A549 (cell line): ENCODE results near the gene SPATA13. TPM values are rescaled to one million over a fixed set of nuclear protein-coding genes. Genes with fewer than 3 reads are reported as not detected.

Source experiments
- ATAC-seq, 2 experiments: fragments of 200-7000 bp in 1 of 2; fragments of >200 bp in 1 of 2; cut with Nextera tagmentation in 1 of 2; cut with Tn5 transposase in 1 of 2; 3 replicates each; pipeline versions ENCODE4 v1.8.0 to v1.9.1; 2018 to 2020; ENCODE audit warnings: mild to moderate bottlenecking in 1 of 2, moderate library complexity in 1 of 2
- CTCF ChIA-PET: fragments of 300-600 bp; sonication (Branson Sonifier 250); formaldehyde crosslinking; extraction: SDS; loops from one replicate; lab custom pipeline; 2021; ENCODE audit warnings: antibody characterized with exemption, inconsistent platforms; lab: Yijun Ruan, JAX
- POLR2A ChIA-PET: fragments of 350-600 bp; formaldehyde crosslinking; extraction: SDS; loops from one replicate; lab custom pipeline; 2021; ENCODE audit warnings: antibody characterized with exemption, inconsistent platforms; lab: Yijun Ruan, JAX
- DNase-seq, 2 experiments: peaks; one replicate each; pipeline versions ENCODE4 v3.0.0 to v3.0.0-alpha.2; 2011 to 2016; ENCODE audit warnings: low read depth in 1 of 2, low spot score in 1 of 2
- FAIRE-seq: peaks from 2 replicates; lab custom pipeline; 2011; peaks lifted over from hg19 to GRCh38; lab: Jason Lieb, UNC
- H3K27ac ChIP-seq, 2 experiments: fragments of >200 bp; sonication (Bioruptor Twin); formaldehyde crosslinking; 3 replicates each; pipeline ENCODE4 v1.5.1; 2016 to 2017
- H3K4me1 ChIP-seq: fragments of >200 bp; sonication (Bioruptor Twin); formaldehyde crosslinking; 3 replicates; pipeline ENCODE4 v1.6.1; 2016
- H3K4me2 ChIP-seq: fragments of >200 bp; sonication (Bioruptor Twin); formaldehyde crosslinking; 3 replicates; pipeline ENCODE4 v1.6.1; 2016
- H3K4me3 ChIP-seq: fragments of >200 bp; sonication (Bioruptor Twin); formaldehyde crosslinking; 3 replicates; pipeline ENCODE4 v1.5.1; 2016
- H3K9me3 ChIP-seq: fragments of >200 bp; sonication (Bioruptor Twin); formaldehyde crosslinking; 3 replicates; pipeline ENCODE4 v1.6.1; 2016
- BHLHE40 ChIP-seq: IDR thresholded peaks from 2 replicates; pipeline ENCODE4 v1.6.1; 2012; ENCODE audit warnings: low read depth, low read length, inconsistent platforms
- CEBPB ChIP-seq, 2 experiments: fragments of >200 bp in 1 of 2; sonication (Bioruptor Twin) in 1 of 2; formaldehyde crosslinking in 1 of 2; IDR thresholded peaks; 2 replicates each; pipeline ENCODE4 v1.6.1; 2012 to 2016
- CHD4 ChIP-seq: fragments of 200-600 bp; sonication (generic); IDR thresholded peaks from 2 replicates; pipeline ENCODE4 v1.6.1; 2016; ENCODE audit warnings: antibody characterized with exemption, mild to moderate bottlenecking, borderline replicate concordance
- EP300 ChIP-seq, 2 experiments: fragments of >200 bp; sonication (Bioruptor Twin); formaldehyde crosslinking; IDR thresholded peaks; 2 replicates in 1 of 2; 3 replicates in 1 of 2; pipeline ENCODE4 v1.6.1; 2016 to 2017
- FOSB ChIP-seq: fragments of 250-450 bp; sonication (Bioruptor Pico); IDR thresholded peaks from 2 replicates; pipeline ENCODE4 v1.5.0; 2020; ENCODE audit warnings: mild to moderate bottlenecking, moderate library complexity
- HES2 ChIP-seq: fragments of >200 bp; sonication (Bioruptor Twin); formaldehyde crosslinking; IDR thresholded peaks from 2 replicates; pipeline ENCODE4 v1.6.1; 2016
- HEYL ChIP-seq: fragments of 250-450 bp; sonication (Bioruptor Pico); IDR thresholded peaks from 2 replicates; pipeline ENCODE4 v1.8.0; 2021; ENCODE audit warnings: mild to moderate bottlenecking, moderate library complexity
- HOXB13 ChIP-seq: fragments of 250-450 bp; sonication (Bioruptor Pico); IDR thresholded peaks from 2 replicates; pipeline ENCODE4 v1.5.0; 2020; ENCODE audit warnings: low read depth, mild to moderate bottlenecking, moderate library complexity
- HOXB5 ChIP-seq: fragments of 250-450 bp; sonication (Bioruptor Pico); IDR thresholded peaks from 2 replicates; pipeline ENCODE4 v1.5.0; 2020; ENCODE audit warnings: mild to moderate bottlenecking, moderate library complexity
- JUN ChIP-seq, 2 experiments: fragments of >200 bp; sonication (Bioruptor Twin); formaldehyde crosslinking; IDR thresholded peaks; 2 replicates in 1 of 2; 3 replicates in 1 of 2; pipeline ENCODE4 v1.6.1; 2016 to 2017
- KDM5A ChIP-seq: fragments of 200-600 bp; sonication (generic); IDR thresholded peaks from 2 replicates; pipeline ENCODE4 v1.6.1; 2016; ENCODE audit warnings: antibody characterized with exemption, mild to moderate bottlenecking
- MAZ ChIP-seq: fragments of 150-350 bp; IDR thresholded peaks from 2 replicates; pipeline ENCODE4 v1.6.1; 2014; ENCODE audit warnings: antibody characterized with exemption, low read depth, low read length, borderline replicate concordance
- MYC ChIP-seq: IDR thresholded peaks from 2 replicates; pipeline ENCODE4 v1.6.1; 2012; ENCODE audit warnings: mild to moderate bottlenecking, inconsistent platforms, low read length, improper control_type of control experiment, borderline replicate concordance
- NFE2L2 ChIP-seq: fragments of 150-350 bp; conservative IDR thresholded peaks from 2 replicates; pipeline ENCODE4 v1.6.1; 2014; ENCODE audit warnings: low read length
- NPAS2 ChIP-seq: fragments of 250-450 bp; sonication (Bioruptor Pico); IDR thresholded peaks from 2 replicates; pipeline ENCODE4 v1.8.0; 2022; ENCODE audit warnings: mild to moderate bottlenecking, moderate library complexity, borderline replicate concordance
- POLR2A ChIP-seq: IDR thresholded peaks from 2 replicates; pipeline ENCODE4 v1.6.1; 2012; ENCODE audit warnings: mild to moderate bottlenecking, low read length
- POLR2AphosphoS2 ChIP-seq: conservative IDR thresholded peaks from 2 replicates; pipeline ENCODE4 v1.6.1; 2012; ENCODE audit warnings: low read length, improper control_type of control experiment, inconsistent platforms
- RAD21 ChIP-seq, 2 experiments: fragments of >200 bp in 1 of 2; sonication (Bioruptor Twin) in 1 of 2; formaldehyde crosslinking in 1 of 2; IDR thresholded peaks in 1 of 2; conservative IDR thresholded peaks in 1 of 2; 2 replicates in 1 of 2; 3 replicates in 1 of 2; pipeline ENCODE4 v1.6.1; 2012 to 2018; ENCODE audit warnings: inconsistent platforms in 1 of 2
- ZNF302 ChIP-seq: fragments of 250-450 bp; sonication (Bioruptor Pico); IDR thresholded peaks from 2 replicates; pipeline ENCODE4 v1.9.0; 2021; ENCODE audit warnings: inconsistent platforms, mild to moderate bottlenecking, moderate library complexity
- WGBS: methylation state at CpG from one replicate; pipeline ENCODE4 v1.1.6; 2017; ENCODE audit errors: missing lambda C conversion rate; 5-methylcytosine and 5-hydroxymethylcytosine counted together
- polyA plus RNA-seq, 4 experiments: library from polyadenylated mRNA; depleted of rRNA in 3 of 4; stranded (reverse); fragments of >200 nt; fragmentation: RNase III in 1 of 4; extraction: RNeasy Plus Mini Kit Qiagen cat#74134 plus additional on column Dnase treatment in 1 of 4; gene quantifications; 2 replicates in 3 of 4; 3 replicates in 1 of 4; pipeline ENCODE4 v1.2.3, GENCODE V29; 2011 to 2017
- TF ChIP-seq, protein P1 (sequence below): fragments of 150-350 bp; IDR thresholded peaks from 2 replicates; pipeline ENCODE4 v1.6.1; 2014; ENCODE audit warnings: low read depth, mild to moderate bottlenecking, low read length
- TF ChIP-seq, protein P2 (sequence below): fragments of >200 bp; sonication (Bioruptor Twin); formaldehyde crosslinking; IDR thresholded peaks from 3 replicates; pipeline ENCODE4 v1.6.1; 2016
- TF ChIP-seq, protein P3 (sequence below): fragments of >200 bp; sonication (Bioruptor Twin); formaldehyde crosslinking; IDR thresholded peaks from 3 replicates; pipeline ENCODE4 v1.5.1; 2016
- TF ChIP-seq, protein P4 (sequence below): fragments of 450-650 bp; IDR thresholded peaks from 2 replicates; pipeline ENCODE4 v1.6.1; 2014; ENCODE audit warnings: antibody characterized with exemption
- TF ChIP-seq, protein P5 (sequence below): IDR thresholded peaks from 2 replicates; pipeline ENCODE4 v1.6.1; 2012

SPATA13 gene
- polyA plus RNA-seq, 2 of the 4 experiments (the other 2 are of a cell fraction): 3.1 to 6.3 TPM

GRCh38 chr13:24250376-24251057, 90.0 kb downstream of the SPATA13 start (continued):
- TF ChIP-seq, protein P1, sequence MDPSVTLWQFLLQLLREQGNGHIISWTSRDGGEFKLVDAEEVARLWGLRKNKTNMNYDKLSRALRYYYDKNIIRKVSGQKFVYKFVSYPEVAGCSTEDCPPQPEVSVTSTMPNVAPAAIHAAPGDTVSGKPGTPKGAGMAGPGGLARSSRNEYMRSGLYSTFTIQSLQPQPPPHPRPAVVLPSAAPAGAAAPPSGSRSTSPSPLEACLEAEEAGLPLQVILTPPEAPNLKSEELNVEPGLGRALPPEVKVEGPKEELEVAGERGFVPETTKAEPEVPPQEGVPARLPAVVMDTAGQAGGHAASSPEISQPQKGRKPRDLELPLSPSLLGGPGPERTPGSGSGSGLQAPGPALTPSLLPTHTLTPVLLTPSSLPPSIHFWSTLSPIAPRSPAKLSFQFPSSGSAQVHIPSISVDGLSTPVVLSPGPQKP: no peak
- no peak for TF ChIP-seq HOXB13 (CRISPR knock-in tag)
- TF ChIP-seq NPAS2 (CRISPR knock-in tag): no peak
- TF ChIP-seq, protein P2, sequence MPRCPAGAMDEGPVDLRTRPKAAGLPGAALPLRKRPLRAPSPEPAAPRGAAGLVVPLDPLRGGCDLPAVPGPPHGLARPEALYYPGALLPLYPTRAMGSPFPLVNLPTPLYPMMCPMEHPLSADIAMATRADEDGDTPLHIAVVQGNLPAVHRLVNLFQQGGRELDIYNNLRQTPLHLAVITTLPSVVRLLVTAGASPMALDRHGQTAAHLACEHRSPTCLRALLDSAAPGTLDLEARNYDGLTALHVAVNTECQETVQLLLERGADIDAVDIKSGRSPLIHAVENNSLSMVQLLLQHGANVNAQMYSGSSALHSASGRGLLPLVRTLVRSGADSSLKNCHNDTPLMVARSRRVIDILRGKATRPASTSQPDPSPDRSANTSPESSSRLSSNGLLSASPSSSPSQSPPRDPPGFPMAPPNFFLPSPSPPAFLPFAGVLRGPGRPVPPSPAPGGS: no peak
- TF ChIP-seq, protein P3, sequence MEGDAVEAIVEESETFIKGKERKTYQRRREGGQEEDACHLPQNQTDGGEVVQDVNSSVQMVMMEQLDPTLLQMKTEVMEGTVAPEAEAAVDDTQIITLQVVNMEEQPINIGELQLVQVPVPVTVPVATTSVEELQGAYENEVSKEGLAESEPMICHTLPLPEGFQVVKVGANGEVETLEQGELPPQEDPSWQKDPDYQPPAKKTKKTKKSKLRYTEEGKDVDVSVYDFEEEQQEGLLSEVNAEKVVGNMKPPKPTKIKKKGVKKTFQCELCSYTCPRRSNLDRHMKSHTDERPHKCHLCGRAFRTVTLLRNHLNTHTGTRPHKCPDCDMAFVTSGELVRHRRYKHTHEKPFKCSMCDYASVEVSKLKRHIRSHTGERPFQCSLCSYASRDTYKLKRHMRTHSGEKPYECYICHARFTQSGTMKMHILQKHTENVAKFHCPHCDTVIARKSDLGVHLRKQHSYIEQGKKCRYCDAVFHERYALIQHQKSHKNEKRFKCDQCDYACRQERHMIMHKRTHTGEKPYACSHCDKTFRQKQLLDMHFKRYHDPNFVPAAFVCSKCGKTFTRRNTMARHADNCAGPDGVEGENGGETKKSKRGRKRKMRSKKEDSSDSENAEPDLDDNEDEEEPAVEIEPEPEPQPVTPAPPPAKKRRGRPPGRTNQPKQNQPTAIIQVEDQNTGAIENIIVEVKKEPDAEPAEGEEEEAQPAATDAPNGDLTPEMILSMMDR: no peak

- 85% methylated on average over 15 of the region's 17 CpGs for WGBS
- ChIA-PET POLR2A (no interaction called here), CTCF (interaction anchor here (0.7 kb wide), 1 partner anchor 23 kb away, joined by 3 read pairs; no protein-coding TSS in a partner anchor)
- no peak overlapping the region for H3K4me2 ChIP-seq
- TF ChIP-seq HES2 (no peak), MAZ (no peak), RAD21 (conservative IDR thresholded peaks at IDR 0.05 in 1 of 2, IDR thresholded peaks at IDR 0.05 in 1 of 2) (no peak), MYC (no peak), BHLHE40 (no peak), CHD4 (no peak), KDM5A (no peak), POLR2AphosphoS2 (no peak), HOXB5 (CRISPR knock-in tag) (no peak), JUN (IDR thresholded peaks at IDR 0.05) (no peak), ZNF302 (no peak), NFE2L2 (no peak), HEYL (CRISPR knock-in tag) (no peak), POLR2A (no peak), FOSB (CRISPR knock-in tag) (no peak), EP300 (IDR thresholded peaks at IDR 0.05) (no peak), CEBPB (IDR thresholded peaks at IDR 0.05) (no peak)
- TF ChIP-seq, protein P4, sequence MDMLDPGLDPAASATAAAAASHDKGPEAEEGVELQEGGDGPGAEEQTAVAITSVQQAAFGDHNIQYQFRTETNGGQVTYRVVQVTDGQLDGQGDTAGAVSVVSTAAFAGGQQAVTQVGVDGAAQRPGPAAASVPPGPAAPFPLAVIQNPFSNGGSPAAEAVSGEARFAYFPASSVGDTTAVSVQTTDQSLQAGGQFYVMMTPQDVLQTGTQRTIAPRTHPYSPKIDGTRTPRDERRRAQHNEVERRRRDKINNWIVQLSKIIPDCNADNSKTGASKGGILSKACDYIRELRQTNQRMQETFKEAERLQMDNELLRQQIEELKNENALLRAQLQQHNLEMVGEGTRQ: no peak
- TF ChIP-seq, protein P1: no peak
- TF ChIP-seq, protein P5, sequence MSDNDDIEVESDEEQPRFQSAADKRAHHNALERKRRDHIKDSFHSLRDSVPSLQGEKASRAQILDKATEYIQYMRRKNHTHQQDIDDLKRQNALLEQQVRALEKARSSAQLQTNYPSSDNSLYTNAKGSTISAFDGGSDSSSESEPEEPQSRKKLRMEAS: no peak
- H3K4me3 ChIP-seq: no peak overlapping the region
- H3K27ac ChIP-seq: no peak overlapping the region
- H3K9me3 ChIP-seq: no peaks in the 10 kb centered on the region
- FAIRE-seq (no peak), DNase-seq (no peak), ATAC-seq (no peak)
- H3K4me1 ChIP-seq: no peaks in the 10 kb centered on the region
These were observed 91.0 kb downstream of the SPATA13 start for GRCh38 chr13:24251525-24251924.
